GM18873 (cell line): Measurements from ENCODE around the gene GABARAPL1.
A peak's percentile ranks its signal among the peaks of the same experiment; 100 is the strongest.

Experiments used
- ATAC-seq: cut with Tn5 transposase; IDR thresholded peaks from one replicate; pipeline ENCODE4 v1.9.1; 2021; ENCODE audit warnings: mild to moderate bottlenecking, moderate library complexity, moderate number of reproducible peaks; ENCODE audit not compliant: unreplicated experiment, low FRiP score

GABARAPL1 gene

GRCh38 chr12:10226731-10227130, 14.1 kb downstream of the GABARAPL1 start:
- no peak for ATAC-seq

- no peak for ATAC-seq
Observed at GRCh38 chr12:10227648-10228047, 15.0 kb downstream of the GABARAPL1 start.

GRCh38 chr12:10234562-10234961, 21.9 kb downstream of the GABARAPL1 start:
- no peak for ATAC-seq

DNA sequence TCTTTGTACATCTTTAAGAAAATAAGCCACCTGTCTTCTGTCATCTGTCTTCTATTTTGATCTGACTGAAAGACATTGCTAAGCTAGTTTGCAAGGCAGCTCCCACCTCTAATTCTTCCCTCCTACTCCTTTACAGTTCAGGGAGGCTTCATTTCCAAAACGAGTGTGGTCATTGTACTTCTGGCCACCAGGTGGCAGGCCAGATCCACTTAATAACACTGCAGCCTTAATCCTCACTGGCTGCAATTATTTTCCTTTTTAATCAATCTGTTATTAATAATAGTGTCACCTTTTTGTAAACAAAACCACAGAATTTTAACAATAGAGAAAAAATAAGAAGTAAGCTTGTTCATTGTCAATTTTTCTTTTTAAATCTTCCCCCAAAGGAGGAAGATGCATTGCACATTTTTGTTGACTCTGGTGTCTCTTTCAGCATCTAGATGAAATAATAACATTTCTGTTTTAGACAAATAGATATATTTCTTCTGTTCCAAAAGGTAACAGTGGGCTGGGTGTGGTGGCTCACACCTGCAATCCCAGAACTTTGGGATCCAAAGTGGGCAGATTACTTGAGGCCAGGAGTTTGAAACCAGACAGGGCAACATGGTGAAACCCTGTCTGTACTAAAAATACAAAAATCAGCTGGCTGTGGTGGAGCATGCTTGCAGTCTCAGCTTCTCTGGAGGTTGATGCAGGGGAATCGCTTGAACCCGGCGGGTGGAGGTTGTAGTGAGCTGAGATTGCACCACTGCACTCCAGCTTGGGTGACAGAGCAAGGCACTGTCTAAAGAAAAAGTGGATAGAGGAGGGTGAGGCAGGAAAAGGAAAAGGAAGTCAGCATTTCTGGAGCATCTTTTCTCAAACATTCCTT, 23.3 kb downstream of the GABARAPL1 start:
- ATAC-seq, result no peak

GRCh38 chr12:10236720-10237119, 24.0 kb downstream of the GABARAPL1 start:
- ATAC-seq, result no peak

GRCh38 chr12:10238526-10238925, 25.8 kb downstream of the GABARAPL1 start:
- no peak for ATAC-seq

- no peak for ATAC-seq
Observed at GRCh38 chr12:10241290-10241689, 28.6 kb downstream of the GABARAPL1 start.

GRCh38 chr12:10241727-10242126, 29.1 kb downstream of the GABARAPL1 start:
- no peak for ATAC-seq

- ATAC-seq, result no peak
Observed at GRCh38 chr12:10242539-10242938, 29.9 kb downstream of the GABARAPL1 start.

- peak; percentile 90 for ATAC-seq
Observed at GRCh38 chr12:10243818-10244520, 31.3 kb downstream of the GABARAPL1 start.

- no peak for ATAC-seq
Observed at GRCh38 chr12:10247436-10248058, 34.9 kb downstream of the GABARAPL1 start.

- no peak for ATAC-seq
Observed at GRCh38 chr12:10249690-10250455, 37.2 kb downstream of the GABARAPL1 start.

- ATAC-seq, result no peak
Observed at GRCh38 chr12:10251669-10252068, 39.0 kb downstream of the GABARAPL1 start.

GRCh38 chr12:10252201-10252600, 39.5 kb downstream of the GABARAPL1 start:
- no peak for ATAC-seq

- no peak for ATAC-seq
Observed at GRCh38 chr12:10256064-10256463, 43.4 kb downstream of the GABARAPL1 start.

GRCh38 chr12:10260927-10261326, 48.2 kb downstream of the GABARAPL1 start:
- ATAC-seq, result no peak

- no peak for ATAC-seq
Observed at GRCh38 chr12:10268037-10268436, 55.4 kb downstream of the GABARAPL1 start.

DNA sequence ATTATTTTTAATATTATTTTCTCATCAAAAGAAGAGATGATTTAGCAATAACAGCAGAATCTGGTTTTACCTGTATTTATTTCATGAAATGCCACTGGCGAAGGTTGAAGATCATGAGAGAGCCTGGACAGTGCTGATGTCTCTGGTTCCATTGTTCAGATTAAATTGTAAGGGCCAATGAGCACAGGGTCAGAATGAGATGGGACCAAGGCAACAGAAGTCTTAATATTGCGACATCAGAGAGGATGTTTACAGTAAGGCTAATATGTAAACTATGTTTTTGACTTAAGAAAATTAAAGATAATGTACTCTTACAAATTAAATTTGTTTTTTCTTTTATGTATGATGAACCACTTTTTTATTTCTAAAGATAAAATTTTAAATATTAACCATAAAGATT, 59.8 kb downstream of the GABARAPL1 start:
- no peak for ATAC-seq
